ENCODE data around the gene AFAP1.
"Not testable (repeated sequence)": the region's sequence is repeated elsewhere in the genome, so short reads cannot be mapped to it uniquely, and the experiment has no call there.

The AFAP1 gene

DNA sequence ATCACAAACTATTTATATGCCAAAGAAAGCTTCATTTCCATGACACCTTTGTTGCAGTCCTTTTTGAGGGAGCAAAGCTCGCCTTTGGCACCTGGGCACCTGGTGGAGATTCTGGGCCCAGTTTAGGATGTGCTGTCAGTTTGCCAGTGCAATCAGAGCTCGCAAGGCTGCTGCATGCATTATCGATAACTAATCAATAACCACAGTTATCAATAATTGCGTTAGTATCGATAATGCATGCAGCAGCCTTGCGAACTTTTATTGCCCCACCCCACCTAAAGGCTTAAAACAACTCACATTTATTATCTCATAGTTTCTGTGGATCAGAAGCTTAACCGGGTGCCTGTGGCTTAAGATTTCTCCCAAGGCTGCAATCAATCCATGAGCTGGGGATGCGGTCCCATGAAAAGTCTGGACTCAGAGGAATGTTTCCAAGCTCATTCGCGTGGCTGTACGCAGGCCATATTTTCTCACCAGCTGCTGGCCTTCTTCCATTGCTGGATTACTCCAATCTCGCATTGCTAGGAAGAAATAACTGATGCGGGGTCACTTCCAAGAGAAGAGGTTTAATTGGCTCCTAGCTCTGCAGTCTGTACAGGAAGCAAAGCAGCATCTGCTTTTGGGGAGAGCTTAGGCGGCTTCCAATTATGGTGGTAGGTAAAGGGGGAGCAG lies 6.2 kb upstream of the AFAP1 start:
- no peak for DNase-seq

GRCh38 chr4:7944599-7945220 lies 5.0 kb upstream of the AFAP1 start:
- no peak for DNase-seq

DNA sequence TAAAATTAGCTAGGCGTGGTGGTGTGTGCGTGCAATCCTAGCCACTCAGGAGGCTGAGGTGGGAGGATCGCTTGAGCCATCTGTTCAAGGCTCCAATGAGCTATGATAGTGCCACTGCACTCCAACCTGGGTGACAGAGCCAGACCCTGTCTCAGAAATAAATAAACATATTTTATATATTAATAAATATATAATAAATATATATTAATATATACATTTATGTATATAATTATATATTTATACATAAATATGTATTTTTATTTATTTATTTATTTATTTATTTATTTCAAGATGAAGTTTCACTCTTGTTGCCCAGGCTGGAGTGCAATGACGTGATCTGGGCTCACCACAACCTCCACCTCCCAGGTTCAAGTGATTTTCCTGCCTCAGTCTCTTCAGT lies 4.0 kb upstream of the AFAP1 start:
- not testable (repeated sequence) for DNase-seq

GRCh38 chr4:7943211-7943610 lies 3.5 kb upstream of the AFAP1 start:
- no peak for DNase-seq

- DNase-seq = no peak
These were observed 2.4 kb upstream of the AFAP1 start for GRCh38 chr4:7941965-7942496.

GRCh38 chr4:7941111-7941964 lies 1.7 kb upstream of the AFAP1 start:
- DNase-seq = no peak

- DNase-seq = no peak
These were observed 868 bp downstream of the AFAP1 start for GRCh38 chr4:7938609-7939376.

DNA sequence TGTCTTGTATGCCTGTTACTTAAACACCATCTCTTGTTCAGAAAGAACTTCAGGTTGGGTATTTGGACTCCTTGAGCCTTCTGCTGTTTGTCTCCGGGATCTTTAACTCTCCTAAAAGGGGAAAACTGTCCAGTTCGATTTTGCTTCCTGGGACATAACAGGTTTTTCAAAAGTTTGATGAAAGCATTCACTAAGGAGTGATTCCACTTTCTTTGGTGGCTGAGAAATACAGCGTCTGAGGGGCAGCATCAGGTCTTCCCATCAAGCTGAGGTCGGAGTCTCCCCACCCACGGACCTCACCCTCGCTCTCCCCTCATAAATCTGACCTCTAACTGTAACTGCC lies 1.4 kb downstream of the AFAP1 start:
- DNase-seq = no peak

GRCh38 chr4:7937006-7937405 lies 2.7 kb downstream of the AFAP1 start:
- DNase-seq = no peak

GRCh38 chr4:7933651-7934510 lies 5.8 kb downstream of the AFAP1 start:
- DNase-seq = no peak

GRCh38 chr4:7932287-7932686 lies 7.4 kb downstream of the AFAP1 start:
- DNase-seq = no peak

DNA sequence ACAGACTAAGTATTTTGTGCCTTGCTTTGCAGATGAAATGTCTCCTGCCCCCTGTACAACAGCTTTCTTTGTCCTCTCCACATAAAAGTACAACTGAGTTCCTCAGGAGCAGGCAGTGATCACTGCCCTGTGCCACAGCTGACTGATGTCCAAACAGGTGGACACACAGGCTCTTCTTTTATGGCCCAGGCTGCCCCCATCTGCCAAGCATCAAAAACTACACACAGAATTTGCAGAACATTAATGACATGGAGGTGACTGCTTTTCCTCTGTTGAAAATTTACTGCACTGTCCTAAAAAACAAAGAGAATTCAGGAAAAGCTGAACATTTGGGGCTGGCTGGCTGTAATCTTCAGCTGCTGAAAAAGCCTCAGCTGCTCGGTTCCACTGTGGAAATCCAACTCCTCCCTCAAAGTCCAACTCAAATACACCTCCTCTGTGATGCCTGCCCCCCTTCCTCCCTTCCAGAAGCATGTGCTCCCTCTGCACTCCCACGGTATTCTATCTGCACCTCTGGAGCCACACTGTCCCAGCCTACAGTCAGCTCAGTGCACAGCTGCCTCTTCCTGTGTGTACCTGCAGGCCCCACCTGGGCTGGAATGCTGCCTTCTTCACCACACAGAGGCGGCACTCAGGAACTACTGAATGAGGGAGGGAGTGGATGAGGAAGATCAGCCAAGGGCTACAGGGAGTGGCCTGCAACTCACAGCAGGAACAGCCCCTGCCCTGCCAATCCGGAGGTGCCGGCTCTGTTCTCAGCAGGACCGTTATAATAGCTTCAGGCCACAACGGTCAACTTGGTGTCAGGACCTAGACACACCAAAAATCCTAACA lies 10.3 kb downstream of the AFAP1 start:
- DNase-seq = no peak

GRCh38 chr4:7928711-7929110 lies 10.9 kb downstream of the AFAP1 start:
- DNase-seq = no peak

GRCh38 chr4:7926822-7927221 lies 12.8 kb downstream of the AFAP1 start:
- DNase-seq = no peak

DNA sequence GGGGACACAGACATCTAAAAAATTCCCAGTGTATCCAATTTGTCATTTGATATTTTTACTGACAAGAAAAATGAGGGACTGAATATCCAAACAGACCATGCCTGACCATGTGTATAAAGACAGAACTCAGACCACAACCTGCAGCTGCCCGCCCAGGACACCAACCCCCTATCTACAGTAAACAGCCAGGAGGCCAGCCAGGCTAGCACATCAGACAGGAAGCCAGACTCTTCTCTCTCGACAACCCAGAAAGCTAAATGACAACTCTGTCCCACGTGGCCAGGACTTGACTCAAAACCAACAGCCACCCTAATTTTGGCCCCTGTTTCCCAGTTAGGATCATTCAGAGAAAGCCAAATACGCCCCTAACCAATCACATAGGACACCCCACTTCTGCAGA lies 15.1 kb downstream of the AFAP1 start:
- DNase-seq = no peak

GRCh38 chr4:7924163-7924562 lies 15.5 kb downstream of the AFAP1 start:
- no peak for DNase-seq

GRCh38 chr4:7922466-7922865 lies 17.2 kb downstream of the AFAP1 start:
- DNase-seq = no peak

DNA sequence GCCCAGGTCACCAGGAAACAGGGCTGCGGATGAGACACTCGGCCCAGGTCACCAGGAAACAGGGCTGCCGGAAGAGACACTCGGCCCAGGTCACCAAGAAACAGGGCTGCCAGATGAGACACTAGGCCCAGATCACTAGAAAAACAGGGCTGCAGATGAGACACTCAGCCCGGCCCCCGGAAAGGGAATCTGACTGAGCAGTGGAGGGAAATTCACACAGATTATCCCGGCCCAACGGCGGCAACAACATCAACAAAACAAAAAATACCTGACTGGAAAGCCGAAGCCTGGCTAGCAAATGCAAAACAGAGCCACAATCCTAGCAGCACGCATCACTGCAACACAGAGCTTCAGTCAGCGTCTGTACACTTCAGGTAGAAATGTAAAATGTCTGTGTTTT lies 20.7 kb downstream of the AFAP1 start:
- no peak for DNase-seq

DNA sequence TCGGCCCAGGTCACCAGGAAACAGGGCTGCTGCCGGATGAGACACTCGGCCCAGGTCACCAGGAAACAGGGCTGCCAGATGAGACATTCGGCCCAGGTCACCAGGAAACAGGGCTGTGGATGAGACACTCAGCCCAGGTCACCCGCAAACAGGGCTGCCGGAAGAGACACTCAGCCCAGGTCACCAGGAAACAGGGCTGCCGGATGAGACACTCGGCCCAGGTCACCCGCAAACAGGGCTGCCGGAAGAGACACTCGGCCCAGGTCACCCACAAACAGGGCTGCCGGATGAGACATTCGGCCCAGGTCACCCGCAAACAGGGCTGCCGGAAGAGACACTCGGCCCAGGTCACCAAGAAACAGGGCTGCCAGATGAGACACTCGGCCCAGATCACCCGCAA lies 21.5 kb downstream of the AFAP1 start:
- DNase-seq = not testable (repeated sequence)

GRCh38 chr4:7917669-7918068 lies 22.0 kb downstream of the AFAP1 start:
- DNase-seq = no peak

GRCh38 chr4:7915875-7916242 lies 23.8 kb downstream of the AFAP1 start:
- no peak for DNase-seq

Data from NCI-H187 treated with DMSO at 0.1 percent for 48 hours (cell line).